ENCODE results near the gene NRCAM.

DNA sequence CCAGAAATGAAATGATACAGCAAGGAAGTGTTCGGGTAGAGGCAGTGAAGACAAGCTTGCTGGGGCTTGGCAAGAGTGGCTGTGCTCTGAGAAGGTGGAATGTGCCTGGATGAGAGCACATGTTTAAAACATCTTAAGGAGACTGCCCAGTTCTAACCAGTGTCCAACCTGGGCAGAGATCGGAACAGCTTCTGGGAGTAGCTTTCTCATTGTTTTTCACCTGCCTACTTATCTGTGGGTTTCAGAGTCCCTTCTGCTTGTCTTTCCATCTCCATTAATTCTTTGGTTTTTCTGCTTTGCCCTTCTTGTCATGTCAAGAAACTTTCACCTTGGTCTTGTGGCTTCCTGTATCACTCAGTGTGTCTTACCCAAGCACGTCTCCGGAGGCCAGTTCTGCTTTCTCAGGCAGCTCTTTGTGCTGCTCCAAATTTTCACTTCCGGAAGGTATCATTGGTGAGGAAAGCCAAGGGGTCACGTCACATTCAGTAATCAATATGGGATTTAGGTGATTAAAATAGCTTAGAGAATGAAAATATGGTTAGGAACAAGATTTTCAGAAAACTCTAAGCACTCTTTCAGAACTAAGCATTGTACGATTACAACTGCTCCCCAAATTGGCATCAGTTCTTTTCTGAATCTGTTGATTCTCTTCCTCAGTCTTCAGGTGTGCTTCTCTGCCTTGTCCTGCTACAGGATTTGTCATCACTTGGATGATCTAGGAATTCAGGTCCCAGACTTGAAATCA lies 320.6 kb downstream of the NRCAM start:
- TF ChIP-seq TCF4 (CRISPR knock-in tag; IDR thresholded peaks at IDR 0.05; ENCODE audit: borderline replicate concordance) (no peak), BACH2 (CRISPR knock-in tag; IDR thresholded peaks at IDR 0.05; ENCODE audit: borderline replicate concordance) (no peak), ZFP3 (CRISPR knock-in tag; IDR thresholded peaks at IDR 0.05) (no peak), RARB (CRISPR knock-in tag; IDR thresholded peaks at IDR 0.05) (no peak), ISL1 (CRISPR knock-in tag; IDR thresholded peaks at IDR 0.05) (no peak), ZFP30 (CRISPR knock-in tag; IDR thresholded peaks at IDR 0.05) (no peak), OSR1 (CRISPR knock-in tag; IDR thresholded peaks at IDR 0.05) (no peak), GLIS3 (CRISPR knock-in tag; IDR thresholded peaks at IDR 0.05) (no peak), ZNF565 (CRISPR knock-in tag; conservative IDR thresholded peaks at IDR 0.05; ENCODE audit: low read depth) (no peak), ARNTL (CRISPR knock-in tag; IDR thresholded peaks at IDR 0.05; ENCODE audit: borderline replicate concordance, low read depth) (no peak), PPARA (CRISPR knock-in tag; IDR thresholded peaks at IDR 0.05; ENCODE audit: borderline replicate concordance) (no peak), ZNF70 (CRISPR knock-in tag; IDR thresholded peaks at IDR 0.05) (no peak)
- TF ChIP-seq, protein P1, sequence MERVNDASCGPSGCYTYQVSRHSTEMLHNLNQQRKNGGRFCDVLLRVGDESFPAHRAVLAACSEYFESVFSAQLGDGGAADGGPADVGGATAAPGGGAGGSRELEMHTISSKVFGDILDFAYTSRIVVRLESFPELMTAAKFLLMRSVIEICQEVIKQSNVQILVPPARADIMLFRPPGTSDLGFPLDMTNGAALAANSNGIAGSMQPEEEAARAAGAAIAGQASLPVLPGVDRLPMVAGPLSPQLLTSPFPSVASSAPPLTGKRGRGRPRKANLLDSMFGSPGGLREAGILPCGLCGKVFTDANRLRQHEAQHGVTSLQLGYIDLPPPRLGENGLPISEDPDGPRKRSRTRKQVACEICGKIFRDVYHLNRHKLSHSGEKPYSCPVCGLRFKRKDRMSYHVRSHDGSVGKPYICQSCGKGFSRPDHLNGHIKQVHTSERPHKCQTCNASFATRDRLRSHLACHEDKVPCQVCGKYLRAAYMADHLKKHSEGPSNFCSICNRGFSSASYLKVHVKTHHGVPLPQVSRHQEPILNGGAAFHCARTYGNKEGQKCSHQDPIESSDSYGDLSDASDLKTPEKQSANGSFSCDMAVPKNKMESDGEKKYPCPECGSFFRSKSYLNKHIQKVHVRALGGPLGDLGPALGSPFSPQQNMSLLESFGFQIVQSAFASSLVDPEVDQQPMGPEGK (CRISPR knock-in tag; IDR thresholded peaks at IDR 0.05; ENCODE audit: borderline replicate concordance), result no peak
- TF ChIP-seq, protein P2, sequence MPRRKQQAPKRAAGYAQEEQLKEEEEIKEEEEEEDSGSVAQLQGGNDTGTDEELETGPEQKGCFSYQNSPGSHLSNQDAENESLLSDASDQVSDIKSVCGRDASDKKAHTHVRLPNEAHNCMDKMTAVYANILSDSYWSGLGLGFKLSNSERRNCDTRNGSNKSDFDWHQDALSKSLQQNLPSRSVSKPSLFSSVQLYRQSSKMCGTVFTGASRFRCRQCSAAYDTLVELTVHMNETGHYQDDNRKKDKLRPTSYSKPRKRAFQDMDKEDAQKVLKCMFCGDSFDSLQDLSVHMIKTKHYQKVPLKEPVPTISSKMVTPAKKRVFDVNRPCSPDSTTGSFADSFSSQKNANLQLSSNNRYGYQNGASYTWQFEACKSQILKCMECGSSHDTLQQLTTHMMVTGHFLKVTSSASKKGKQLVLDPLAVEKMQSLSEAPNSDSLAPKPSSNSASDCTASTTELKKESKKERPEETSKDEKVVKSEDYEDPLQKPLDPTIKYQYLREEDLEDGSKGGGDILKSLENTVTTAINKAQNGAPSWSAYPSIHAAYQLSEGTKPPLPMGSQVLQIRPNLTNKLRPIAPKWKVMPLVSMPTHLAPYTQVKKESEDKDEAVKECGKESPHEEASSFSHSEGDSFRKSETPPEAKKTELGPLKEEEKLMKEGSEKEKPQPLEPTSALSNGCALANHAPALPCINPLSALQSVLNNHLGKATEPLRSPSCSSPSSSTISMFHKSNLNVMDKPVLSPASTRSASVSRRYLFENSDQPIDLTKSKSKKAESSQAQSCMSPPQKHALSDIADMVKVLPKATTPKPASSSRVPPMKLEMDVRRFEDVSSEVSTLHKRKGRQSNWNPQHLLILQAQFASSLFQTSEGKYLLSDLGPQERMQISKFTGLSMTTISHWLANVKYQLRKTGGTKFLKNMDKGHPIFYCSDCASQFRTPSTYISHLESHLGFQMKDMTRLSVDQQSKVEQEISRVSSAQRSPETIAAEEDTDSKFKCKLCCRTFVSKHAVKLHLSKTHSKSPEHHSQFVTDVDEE (CRISPR knock-in tag; IDR thresholded peaks at IDR 0.05), result no peak
